SK-N-SH (cell line): ENCODE measurements around the gene RELN.

ENCODE experiments used
- FOXJ3 ChIP-seq: sonication (generic); formaldehyde crosslinking; IDR thresholded peaks from 2 replicates; pipeline ENCODE4 v1.5.1; 2020; ENCODE audit warnings: mild to moderate bottlenecking, missing genetic modification reagents
- GABPA ChIP-seq: IDR thresholded peaks from 2 replicates; pipeline ENCODE4 v1.4.0; 2012; ENCODE audit warnings: low read depth, mild to moderate bottlenecking
- GATA2 ChIP-seq: sonication (generic); formaldehyde crosslinking; IDR thresholded peaks from 2 replicates; pipeline ENCODE4 v1.5.0; 2020; ENCODE audit warnings: mild to moderate bottlenecking, missing genetic modification reagents
- NFIC ChIP-seq: IDR thresholded peaks from 2 replicates; pipeline ENCODE4 v1.4.0; 2012; ENCODE audit warnings: borderline replicate concordance
- NRF1 ChIP-seq: IDR thresholded peaks from 2 replicates; pipeline ENCODE4 v1.6.1; 2012; ENCODE audit warnings: low read depth, mild to moderate bottlenecking, low read length
- RCOR1 ChIP-seq: fragments of 150-350 bp; IDR thresholded peaks from 2 replicates; pipeline ENCODE4 v1.6.1; 2017; ENCODE audit warnings: antibody characterized with exemption, low read length
- RFX5 ChIP-seq: IDR thresholded peaks from 2 replicates; pipeline ENCODE4 v1.6.1; 2012; ENCODE audit warnings: mild to moderate bottlenecking, improper control_type of control experiment, low read length
- TCF12 ChIP-seq: IDR thresholded peaks from 2 replicates; pipeline ENCODE4 v1.4.0; 2012
- YY1 ChIP-seq: IDR thresholded peaks from 2 replicates; pipeline ENCODE4 v1.4.0; 2012; ENCODE audit warnings: low read depth, mild to moderate bottlenecking
- TF ChIP-seq, protein P1 (sequence below): IDR thresholded peaks from 2 replicates; pipeline ENCODE4 v1.4.0; 2012; ENCODE audit warnings: low read depth, borderline replicate concordance
- TF ChIP-seq, protein P2 (sequence below): fragments of 200-600 bp; sonication (generic); IDR thresholded peaks from 2 replicates; pipeline ENCODE4 v1.6.1; 2017; ENCODE audit warnings: antibody characterized with exemption, mild to moderate bottlenecking, moderate library complexity

DNA sequence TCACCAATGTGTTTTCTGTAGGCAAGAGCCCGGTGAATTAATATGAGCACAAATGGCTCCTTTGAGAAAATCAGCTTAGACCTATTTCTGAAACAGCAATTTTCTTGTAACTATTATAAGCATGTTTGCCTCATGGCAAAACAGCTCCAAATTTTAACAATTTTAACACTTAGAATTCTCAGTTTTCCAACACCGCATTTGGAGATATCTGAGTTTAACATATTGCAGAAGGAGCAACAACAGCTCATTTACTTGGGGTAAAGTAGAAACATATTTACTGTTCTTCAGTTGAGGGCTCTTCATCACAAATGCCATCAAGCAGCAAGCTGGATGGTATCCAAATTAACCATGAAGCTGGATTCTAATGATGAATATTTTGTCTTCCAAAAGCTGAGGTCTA is 409.4 kb downstream of the RELN start:
- TF ChIP-seq FOXJ3 (no peak), RFX5 (no peak), YY1 (no peak), GABPA (no peak), TCF12 (no peak), GATA2 (CRISPR knock-in tag) (no peak), NFIC (no peak), NRF1 (no peak), RCOR1 (no peak)
- TF ChIP-seq, protein P1, sequence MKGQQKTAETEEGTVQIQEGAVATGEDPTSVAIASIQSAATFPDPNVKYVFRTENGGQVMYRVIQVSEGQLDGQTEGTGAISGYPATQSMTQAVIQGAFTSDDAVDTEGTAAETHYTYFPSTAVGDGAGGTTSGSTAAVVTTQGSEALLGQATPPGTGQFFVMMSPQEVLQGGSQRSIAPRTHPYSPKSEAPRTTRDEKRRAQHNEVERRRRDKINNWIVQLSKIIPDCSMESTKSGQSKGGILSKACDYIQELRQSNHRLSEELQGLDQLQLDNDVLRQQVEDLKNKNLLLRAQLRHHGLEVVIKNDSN = no peak
- TF ChIP-seq, protein P2, sequence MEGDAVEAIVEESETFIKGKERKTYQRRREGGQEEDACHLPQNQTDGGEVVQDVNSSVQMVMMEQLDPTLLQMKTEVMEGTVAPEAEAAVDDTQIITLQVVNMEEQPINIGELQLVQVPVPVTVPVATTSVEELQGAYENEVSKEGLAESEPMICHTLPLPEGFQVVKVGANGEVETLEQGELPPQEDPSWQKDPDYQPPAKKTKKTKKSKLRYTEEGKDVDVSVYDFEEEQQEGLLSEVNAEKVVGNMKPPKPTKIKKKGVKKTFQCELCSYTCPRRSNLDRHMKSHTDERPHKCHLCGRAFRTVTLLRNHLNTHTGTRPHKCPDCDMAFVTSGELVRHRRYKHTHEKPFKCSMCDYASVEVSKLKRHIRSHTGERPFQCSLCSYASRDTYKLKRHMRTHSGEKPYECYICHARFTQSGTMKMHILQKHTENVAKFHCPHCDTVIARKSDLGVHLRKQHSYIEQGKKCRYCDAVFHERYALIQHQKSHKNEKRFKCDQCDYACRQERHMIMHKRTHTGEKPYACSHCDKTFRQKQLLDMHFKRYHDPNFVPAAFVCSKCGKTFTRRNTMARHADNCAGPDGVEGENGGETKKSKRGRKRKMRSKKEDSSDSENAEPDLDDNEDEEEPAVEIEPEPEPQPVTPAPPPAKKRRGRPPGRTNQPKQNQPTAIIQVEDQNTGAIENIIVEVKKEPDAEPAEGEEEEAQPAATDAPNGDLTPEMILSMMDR = no peak
